NB4 (cell line): ENCODE results near the gene KCNH6.

Source experiments
- MAX ChIP-seq: IDR thresholded peaks from 2 replicates; pipeline ENCODE4 v1.6.1; 2011; ENCODE audit warnings: low read depth, low read length
- MYC ChIP-seq: IDR thresholded peaks from 2 replicates; pipeline ENCODE4 v1.6.1; 2011; ENCODE audit warnings: low read depth, low read length
- POLR2A ChIP-seq: IDR thresholded peaks from 2 replicates; pipeline ENCODE4 v1.6.1; 2011; ENCODE audit warnings: mild to moderate bottlenecking; ENCODE audit not compliant: insufficient read length; ENCODE audit errors: extremely low read depth
- TF ChIP-seq, protein P1 (sequence below): IDR thresholded peaks from one replicate; pipeline ENCODE4 v1.5.1; 2012; ENCODE audit warnings: low read depth, low read length

DNA sequence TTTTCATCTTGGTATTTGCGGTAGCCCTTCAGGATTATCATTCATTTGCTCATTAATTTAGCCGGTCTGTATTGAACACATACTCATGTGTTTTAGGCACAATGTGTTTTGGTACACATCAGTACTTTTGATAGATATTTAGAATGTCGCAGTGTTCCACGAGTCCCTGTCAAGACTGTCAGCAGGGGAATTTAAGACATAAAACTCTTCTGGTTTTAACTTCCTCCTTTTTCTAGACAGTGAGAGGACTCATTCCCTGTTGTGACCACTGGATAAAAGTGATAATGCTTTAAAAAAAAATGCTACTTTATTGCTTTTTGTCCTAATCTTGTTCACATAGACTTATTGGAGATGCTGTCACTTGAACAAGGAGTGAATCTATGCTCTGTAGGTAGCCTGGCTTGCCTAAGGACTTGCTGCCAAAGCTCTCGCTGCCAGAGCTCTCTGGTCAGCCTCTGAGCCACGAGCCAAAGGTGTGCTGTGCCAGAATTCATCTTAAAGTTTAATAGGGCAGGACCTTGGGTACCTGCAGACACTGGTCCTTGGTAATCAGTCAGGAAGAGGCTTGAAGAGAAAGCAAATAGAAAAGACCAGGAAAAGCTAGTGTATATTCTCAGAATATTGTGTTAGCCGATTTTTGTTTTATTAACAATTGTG lies 32.5 kb downstream of the KCNH6 start:
- TF ChIP-seq POLR2A = no peak
- TF ChIP-seq, protein P1, sequence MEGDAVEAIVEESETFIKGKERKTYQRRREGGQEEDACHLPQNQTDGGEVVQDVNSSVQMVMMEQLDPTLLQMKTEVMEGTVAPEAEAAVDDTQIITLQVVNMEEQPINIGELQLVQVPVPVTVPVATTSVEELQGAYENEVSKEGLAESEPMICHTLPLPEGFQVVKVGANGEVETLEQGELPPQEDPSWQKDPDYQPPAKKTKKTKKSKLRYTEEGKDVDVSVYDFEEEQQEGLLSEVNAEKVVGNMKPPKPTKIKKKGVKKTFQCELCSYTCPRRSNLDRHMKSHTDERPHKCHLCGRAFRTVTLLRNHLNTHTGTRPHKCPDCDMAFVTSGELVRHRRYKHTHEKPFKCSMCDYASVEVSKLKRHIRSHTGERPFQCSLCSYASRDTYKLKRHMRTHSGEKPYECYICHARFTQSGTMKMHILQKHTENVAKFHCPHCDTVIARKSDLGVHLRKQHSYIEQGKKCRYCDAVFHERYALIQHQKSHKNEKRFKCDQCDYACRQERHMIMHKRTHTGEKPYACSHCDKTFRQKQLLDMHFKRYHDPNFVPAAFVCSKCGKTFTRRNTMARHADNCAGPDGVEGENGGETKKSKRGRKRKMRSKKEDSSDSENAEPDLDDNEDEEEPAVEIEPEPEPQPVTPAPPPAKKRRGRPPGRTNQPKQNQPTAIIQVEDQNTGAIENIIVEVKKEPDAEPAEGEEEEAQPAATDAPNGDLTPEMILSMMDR = no peak
- no peak for TF ChIP-seq MAX
- no peak for TF ChIP-seq MYC
